ENCODE measurements around the gene ZNF878.

ZNF878 gene

GRCh38 chr19:12034620-12035019 lies 18.1 kb downstream of the ZNF878 start:
- DNase-seq = no peak

GRCh38 chr19:12034198-12034597 lies 18.6 kb downstream of the ZNF878 start:
- DNase-seq = no peak

- no peak for DNase-seq
These were observed 37.0 kb downstream of the ZNF878 start for GRCh38 chr19:12015753-12016116.

GRCh38 chr19:12015015-12015752 lies 37.6 kb downstream of the ZNF878 start:
- no peak for DNase-seq

- no peak for DNase-seq
These were observed 52.4 kb downstream of the ZNF878 start for GRCh38 chr19:12000152-12000981.

GRCh38 chr19:11995174-11995573 lies 57.6 kb downstream of the ZNF878 start:
- no peak for DNase-seq

Data from CD4-positive, alpha-beta T cell treated with Interleukin-6 for 4 hours (primary cell).